GM12875 (cell line): ENCODE results near the gene CD1B.
"Not testable (repeated sequence)": the region's sequence is repeated elsewhere in the genome, so short reads cannot be mapped to it uniquely, and the experiment has no call there.

Source experiments
- H3K4me3 ChIP-seq: one replicate; pipeline ENCODE4 v1.5.1; 2011; ENCODE audit warnings: low read depth, low read length, control low read depth
- CTCF ChIP-seq: IDR thresholded peaks from 2 replicates; pipeline ENCODE4 v1.5.1; 2011; ENCODE audit warnings: low read depth, mild to moderate bottlenecking, control low read depth, inconsistent platforms, low read length, moderate library complexity, borderline replicate concordance; ENCODE audit not compliant: insufficient read depth

CD1B gene

GRCh38 chr1:158290321-158290844 is 40.9 kb downstream of the CD1B start:
- H3K4me3 ChIP-seq = no peak overlapping the region
- TF ChIP-seq CTCF = no peak

GRCh38 chr1:158289811-158290210 is 41.5 kb downstream of the CD1B start, which contains the start of gene CD1C:
Gene CD1C, plus strand, starts transcription at chr1:158289923. Its CDS starts 142 bp downstream, at chr1:158290065.
- TF ChIP-seq CTCF = no peak

GRCh38 chr1:158286941-158287346 is 44.4 kb downstream of the CD1B start:
- H3K4me3 ChIP-seq = no peak overlapping the region
- no peak for TF ChIP-seq CTCF

More at GRCh38 chr1:158289811-158290210, 41.5 kb downstream of the CD1B start, which contains the start of gene CD1C:
- H3K4me3 ChIP-seq = peak within 1 kb of the TSS; percentile 15

- H3K4me3 ChIP-seq = no peak overlapping the region
- TF ChIP-seq CTCF = no peak
Observed at GRCh38 chr1:158286487-158286886, 44.8 kb downstream of the CD1B start.

GRCh38 chr1:158285756-158286241 is 45.5 kb downstream of the CD1B start:
- peak overlapping the region; percentile 38 for H3K4me3 ChIP-seq
- TF ChIP-seq CTCF = no peak

GRCh38 chr1:158283965-158284364 is 47.4 kb downstream of the CD1B start:
- H3K4me3 ChIP-seq = no peak overlapping the region
- no peak for TF ChIP-seq CTCF

- H3K4me3 ChIP-seq = not testable (repeated sequence)
Observed at GRCh38 chr1:158282421-158282820, 48.9 kb downstream of the CD1B start.
